HG03520 (cell line): Measurements from ENCODE around the gene TBXAS1.

Experiments used
- ATAC-seq: cut with Tn5 transposase; IDR thresholded peaks from one replicate; pipeline ENCODE4 v1.9.1; 2021; ENCODE audit warnings: mild to moderate bottlenecking, moderate library complexity; ENCODE audit not compliant: unreplicated experiment

Gene TBXAS1

DNA sequence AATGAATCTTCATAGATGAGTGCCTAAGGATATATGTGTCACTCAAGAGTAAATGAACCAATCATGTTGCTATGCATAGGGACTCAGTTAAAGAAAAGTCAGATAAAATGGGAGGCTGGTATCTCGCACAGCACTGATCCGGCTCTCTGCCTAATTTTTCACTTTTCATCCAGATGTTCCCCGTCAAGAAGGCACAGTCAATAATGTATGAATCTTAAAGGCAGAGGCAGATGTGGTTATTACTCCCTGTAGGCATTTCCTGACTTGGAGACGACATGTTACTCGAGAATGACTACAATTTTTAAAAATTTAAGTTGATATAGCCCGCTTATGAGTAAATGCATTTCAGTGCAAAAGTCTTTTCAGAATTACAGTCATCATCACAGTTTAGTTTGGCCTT is 113.6 kb downstream of the TBXAS1 start:
- no peak for ATAC-seq

DNA sequence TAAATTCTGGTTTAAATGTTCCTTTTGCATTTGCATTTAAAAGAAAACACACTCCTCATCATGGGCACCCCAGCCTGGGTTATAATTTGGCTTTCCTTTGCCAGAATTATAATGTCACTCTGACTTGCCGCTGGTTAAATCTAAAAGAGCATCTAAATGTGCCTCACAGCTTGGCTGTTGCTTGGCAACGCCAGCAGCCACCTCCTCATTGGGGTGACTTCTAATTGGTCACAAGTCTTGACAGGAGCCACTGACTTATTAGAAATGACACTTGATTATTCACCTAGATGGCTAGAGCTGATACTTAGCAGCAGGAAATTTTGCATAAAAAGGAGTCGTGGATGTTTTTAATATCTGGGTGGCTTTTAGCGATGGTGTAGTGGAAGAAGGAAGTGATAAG is 114.3 kb downstream of the TBXAS1 start:
- ATAC-seq: no peak

DNA sequence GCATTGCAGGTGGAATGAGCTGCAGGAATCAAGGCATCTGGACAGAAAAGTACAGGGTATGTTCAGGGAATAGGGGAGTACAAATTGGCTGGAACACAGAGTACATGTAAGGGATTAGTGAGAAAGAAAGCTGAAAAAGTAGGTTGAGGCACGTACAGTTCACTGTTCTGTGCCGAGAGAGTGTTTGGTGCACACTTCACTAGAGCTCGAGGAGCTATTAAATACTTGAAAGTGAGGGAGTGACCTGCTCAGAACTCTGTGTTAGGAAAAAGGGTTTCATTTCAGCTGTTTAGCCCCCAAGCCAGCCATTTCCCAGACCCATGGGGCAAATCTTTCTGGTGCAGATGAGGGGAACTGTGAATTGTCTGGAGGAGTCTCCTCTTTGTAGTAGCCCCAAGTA is 115.2 kb downstream of the TBXAS1 start:
- ATAC-seq: no peak

DNA sequence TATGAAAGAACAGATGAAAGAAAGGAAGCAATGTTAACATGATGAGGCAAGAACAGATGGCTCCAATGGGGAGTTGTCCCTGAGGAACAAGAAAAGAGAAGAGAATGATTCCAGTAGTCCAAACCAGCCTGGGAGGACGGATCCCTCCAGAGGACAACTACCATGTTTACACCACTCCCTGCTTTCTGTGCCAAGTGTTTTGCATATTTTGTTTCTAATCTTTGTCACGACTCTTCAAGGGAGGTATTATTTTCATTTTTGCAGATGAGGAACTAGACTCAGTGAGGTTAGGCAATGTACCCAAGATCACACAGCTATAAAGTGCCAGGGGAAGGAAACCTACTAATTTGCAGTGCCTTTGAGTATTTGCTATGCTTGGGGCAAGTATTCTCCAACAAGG is 117.5 kb downstream of the TBXAS1 start:
- no peak for ATAC-seq

DNA sequence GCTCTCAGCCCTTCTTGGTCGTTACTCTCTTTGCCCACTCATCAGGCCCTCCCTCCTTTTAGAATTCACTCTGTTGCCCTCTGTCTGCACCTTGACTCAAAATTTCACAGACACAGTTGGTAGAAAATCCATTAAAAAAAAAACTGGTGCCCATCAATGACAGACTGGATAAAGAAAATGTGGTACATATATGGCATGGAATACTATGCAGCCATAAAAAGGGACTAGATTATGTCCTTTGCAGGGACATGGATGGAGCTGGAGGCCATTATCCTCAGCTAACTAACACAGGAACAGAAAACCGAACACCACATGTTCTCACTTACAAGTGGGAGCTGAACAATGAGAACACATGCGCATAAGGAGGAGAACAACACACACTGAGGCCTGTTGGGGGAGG is 118.0 kb downstream of the TBXAS1 start:
- no peak for ATAC-seq

DNA sequence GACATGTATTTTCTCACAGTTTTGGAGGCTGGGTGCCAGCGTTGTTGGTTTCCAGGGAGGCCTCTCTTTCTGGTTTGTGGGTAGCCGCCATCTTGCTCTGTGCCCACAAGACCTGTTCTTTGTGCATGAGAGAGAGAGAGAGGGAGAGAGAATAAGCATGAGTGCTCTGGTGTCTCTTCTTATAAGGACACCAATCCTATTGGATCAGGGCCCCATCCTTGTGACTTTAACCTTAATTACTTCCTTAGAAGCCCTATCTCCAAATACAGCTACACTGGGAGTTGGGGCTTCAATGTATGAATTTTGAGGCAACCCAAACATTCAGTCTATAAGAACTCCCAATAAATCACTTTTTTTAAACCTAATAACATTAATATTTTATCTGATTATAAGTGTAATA is 119.1 kb downstream of the TBXAS1 start:
- no peak for ATAC-seq

DNA sequence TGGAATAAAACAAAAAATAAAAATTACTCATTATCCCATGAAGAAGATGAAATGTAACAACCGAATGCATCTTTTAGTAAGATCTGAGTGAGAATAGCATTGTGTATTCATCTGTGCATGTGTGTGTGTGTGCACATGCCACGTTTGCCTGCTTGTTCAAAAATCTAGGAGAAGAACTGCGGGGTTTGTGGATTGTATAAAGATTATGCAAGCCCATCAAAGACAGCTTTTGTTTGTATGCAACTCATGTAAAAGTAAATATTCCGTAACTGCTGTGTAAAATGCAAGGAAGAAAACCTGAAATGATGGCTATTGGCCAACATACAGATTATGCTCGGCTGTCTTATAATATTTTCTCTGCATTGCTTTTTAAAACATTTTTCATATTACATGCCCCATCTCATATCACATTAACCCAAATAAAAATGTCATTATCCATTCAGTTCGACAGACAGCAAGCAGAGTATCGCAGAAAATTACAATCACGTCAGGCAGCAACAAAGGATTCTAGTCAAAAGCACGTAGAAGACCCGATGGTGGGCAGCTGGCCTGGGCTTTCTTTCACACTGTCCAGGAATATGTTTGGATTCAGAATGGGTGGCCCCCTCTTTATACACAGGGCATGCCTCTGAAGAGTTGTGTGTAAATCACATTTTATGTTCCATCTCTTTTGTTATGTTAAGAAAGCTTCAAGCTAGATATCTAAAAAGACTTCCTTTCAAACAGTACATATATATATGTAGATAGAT is 119.7 kb downstream of the TBXAS1 start:
- ATAC-seq: no peak

DNA sequence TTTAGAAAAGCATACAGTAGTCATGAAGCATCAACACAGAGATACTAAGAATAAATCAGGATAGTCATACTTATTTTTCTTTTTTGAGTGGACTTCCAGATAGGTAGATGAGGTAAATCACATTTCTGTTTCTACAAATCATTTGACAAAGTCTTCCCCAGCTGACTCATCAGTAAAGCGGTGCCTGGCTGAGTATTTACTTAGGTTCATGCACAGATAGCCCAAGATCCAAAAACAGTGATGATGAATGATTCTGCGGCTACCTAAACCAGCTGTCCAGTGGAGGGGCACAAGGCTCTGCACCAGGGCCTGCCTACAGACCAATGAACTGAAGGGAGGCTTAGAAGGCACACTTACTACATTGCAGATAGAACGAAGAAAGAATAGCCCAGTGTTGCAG is 120.6 kb downstream of the TBXAS1 start:
- ATAC-seq: no peak

DNA sequence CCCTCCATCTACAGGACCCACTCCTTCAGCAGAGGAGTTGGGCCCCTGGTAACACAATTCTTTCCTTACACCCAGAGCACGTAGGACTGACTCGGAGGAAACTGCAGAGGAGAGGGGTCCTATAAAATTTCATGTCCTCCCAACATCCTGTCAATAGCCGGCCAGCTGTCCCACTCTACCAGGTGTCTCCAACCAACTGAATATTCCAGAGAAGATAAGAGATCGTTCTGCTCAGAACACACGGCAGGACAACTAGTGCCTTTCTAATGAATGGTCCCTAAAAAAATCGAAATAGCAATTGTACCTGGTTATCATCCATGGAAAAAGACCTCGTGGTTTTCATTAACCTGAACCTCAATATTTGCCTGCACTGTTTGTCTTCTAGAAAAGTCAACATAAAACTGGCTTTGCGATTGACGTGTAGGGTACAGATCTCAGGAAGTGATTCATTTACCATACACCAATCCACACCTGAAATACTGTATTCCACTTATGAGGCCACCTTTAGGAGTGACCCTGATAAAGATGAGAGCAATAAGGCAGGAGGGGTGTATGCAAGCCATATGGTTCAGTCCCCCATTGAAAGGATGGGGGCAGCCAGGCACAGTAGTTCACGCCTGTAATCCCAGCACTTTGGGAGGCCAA is 121.9 kb downstream of the TBXAS1 start:
- ATAC-seq: no peak

DNA sequence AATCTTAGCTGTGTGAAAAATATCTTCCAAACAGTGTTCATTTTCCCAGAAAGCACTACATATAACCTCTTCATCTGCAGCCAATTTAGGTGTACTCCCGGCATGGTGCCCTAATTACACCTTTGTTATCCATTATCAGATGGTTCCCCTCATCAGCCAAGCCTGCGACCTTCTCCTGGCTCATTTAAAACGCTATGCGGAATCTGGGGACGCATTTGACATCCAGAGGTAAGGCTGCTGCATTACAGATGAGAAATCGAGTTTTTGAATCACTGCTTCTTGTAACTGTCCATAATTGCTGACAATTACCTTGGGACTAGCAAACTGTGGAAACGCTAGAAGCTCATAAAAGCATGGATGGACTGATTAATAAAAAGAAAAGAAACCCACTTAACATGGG is 124.2 kb downstream of the TBXAS1 start:
- no peak for ATAC-seq

DNA sequence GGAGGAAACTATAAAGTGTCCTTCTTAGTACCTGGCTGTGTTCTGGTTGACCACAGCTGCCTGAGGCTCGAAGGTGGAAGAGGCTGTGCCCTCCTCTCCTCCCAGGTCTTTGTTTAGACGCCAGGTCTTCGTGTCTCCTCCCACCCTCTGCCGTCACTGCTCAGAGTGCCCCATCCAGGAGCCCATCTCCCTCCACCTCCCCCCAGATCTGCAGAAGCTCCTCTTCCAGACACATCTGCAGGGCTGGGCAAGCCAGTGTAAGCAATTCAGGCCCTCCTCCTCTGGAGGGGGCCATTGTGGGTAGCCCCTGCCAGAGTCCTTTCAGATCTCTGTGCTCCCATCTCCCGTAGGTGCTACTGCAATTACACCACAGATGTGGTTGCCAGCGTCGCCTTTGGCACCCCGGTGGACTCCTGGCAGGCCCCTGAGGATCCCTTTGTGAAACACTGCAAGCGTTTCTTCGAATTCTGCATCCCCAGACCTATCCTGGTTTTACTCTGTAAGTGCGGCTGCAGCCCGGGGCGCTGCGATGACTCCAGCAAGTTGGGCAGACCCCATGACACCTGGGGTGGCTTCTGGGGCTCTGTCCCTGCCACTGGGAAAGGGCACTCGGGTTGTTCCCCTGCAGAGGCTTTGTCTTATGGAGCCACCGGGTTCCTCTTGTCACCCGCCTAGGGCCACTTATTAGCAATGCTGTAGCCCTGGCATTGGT is 126.2 kb downstream of the TBXAS1 start:
- ATAC-seq: no peak

DNA sequence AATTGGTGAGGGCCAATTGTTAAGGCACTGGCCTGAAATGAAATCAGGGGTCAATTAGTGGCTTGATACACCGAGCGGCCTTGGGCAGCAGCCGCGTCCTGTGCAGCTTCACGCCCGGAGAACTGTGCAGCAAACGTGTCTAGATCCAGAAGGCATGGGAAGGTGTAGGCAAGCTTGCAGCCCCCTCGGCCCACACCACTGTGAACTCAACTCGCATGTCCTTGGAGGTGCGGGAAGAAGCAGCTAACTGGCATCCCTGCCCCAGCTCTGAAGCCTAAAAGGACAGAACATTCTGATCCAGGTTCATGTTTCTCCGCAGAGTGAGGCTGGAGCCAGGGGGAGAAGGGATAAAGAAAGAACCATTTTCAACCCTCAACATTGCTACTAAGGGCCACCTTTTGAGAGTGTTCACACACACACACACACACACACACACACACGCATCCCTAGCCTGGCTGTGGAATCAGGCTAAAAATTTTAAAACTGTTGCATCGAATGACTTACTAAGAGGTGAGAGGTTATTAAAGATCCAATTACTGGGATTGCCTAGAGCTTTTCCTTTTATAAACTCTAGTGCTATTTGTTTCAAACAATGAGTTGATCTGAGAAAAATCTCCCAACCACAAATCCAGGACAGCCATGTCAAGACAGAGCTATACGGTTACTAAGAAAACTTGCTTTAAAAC is 129.7 kb downstream of the TBXAS1 start:
- ATAC-seq: no peak

DNA sequence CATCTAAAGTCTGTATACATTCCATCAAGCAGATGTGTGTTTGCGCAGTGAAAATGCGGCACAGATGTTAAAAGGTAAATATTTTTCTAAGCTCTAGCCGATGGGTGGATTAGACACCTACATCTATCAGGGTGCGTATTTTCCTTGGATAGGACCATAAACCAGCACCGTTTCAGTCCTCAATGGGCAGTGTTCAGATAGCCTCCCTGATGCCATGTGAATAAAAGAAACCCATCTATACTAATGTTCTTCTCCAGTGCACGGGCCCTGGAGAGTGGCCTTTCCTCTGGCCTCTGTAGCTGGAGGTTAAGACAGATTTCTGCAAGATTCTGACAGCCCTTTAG is 130.2 kb downstream of the TBXAS1 start:
- no peak for ATAC-seq

DNA sequence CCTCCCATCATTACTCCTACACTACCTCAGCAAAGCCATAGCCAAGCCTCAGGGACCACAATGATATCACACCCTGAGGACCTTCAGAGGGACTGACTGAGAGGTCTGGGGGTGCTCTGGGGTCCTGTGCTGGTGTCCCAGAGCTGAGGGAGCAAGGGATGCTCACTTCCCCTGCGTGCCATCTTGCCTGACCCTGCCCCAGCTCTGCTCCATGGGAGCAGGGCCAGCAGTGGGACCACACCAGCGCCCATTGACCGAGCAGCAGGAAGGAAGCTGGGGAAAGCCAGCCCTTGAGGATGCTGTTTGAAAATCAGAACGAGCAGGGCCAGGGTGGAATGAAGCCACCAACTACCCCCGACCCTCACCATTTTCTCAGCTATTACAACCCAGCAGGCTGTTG is 130.7 kb downstream of the TBXAS1 start:
- ATAC-seq: no peak

DNA sequence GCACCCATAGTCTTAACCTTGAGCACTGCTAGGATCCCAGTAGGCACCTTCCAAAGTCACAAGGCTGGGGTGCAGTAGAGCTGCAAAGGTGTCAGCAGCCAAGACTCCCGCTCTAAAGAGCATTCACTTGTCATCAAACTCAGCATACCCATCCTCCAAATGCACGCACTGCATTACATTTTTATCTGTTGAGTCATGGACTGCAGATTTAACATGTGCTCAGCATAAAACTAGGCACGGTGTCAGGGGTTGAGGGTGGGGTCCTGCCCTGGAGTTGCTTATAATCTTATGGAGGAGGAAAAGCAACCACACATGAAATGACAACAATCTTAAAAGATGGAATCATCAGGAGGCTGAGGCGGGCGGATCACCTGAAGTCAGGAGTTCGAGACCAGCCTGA is 131.1 kb downstream of the TBXAS1 start:
- no peak for ATAC-seq

DNA sequence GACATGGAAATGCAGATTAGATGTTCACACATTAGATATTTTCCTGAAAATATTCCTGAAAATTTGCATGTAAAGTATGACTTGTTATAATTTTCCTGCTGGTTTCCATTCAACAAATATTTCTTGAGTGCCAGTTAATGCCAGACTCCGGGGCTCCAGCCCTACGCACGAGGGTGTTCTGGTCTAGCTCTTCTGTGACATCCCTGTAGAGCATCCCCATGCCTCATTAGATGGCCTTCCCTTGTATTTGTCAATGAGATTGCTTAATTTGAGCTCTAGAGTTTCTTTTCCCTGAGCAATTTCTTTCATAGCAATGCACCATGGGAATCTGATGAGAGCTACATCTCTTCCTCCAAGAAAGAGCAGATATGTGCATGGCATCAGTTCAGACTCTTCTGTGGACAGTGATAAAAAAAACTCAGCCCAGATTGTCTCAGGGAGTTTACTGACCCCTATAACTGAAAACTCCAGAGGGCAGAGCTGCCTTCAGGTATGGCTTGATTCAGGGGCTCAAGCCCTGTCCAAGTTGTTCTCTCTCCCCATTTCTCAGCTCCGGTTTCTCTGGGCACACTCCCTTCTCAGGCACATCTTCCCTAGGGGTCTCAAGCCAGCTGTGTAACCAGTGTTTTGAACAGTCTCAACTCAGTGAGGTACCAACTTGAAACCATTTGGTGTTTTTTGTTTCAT is 137.0 kb downstream of the TBXAS1 start:
- ATAC-seq: no peak

DNA sequence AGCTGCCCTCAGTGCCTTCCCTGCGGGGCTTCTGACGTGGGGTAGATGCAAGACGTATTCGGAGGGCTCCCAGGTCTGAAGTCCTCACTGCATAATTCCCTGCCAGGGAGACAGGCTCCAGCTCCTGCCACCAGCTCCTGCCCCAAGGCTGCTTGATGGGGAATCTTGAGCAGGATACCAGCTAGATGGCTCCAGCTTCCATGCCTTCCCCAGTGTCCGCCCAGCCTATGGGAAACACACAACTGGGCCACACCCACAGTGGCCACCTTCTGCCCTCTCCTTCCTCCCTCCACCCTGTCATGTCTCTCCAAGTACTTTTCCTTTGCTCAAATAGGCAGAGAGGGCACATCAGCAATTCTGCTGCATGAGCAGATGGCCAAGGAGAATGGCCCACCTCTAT is 137.9 kb downstream of the TBXAS1 start:
- ATAC-seq: no peak

DNA sequence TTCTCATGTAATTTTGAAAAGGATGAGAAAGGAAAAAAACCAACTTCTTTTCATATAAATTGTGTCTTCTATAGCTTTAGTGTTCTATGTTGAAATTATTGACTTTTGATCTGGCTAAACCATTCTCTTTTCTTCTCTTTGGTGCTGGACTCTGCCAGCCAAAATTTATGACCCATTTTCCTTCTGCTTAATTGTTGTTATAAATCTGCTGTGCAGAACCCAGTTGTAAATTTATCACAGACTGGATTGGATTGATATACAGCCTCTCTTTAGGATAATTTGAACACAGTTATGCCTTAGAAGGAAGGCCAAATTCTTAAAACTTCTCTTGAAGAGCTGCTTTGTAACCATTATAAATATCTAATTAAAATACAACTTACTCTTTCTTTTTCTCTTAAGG is 139.9 kb downstream of the TBXAS1 start:
- no peak for ATAC-seq

DNA sequence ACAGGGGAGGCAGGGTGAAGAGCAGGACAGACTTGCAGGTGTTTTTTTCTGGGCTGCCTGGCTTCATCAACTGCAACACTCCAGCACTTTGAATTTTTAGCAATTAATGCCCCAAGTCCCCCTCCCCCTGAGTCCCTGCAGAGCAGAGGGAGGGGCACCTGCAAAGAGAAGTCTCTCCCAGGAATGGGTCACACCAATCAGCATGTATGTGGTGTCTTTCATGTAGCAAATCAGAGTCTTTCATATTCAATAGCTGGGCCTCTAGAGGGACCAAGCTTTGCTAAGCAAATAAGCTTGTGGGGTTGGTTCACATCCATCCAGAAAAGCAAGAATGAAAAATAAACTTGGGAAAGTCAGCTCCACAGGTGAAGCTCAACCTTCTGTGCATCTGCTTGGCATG is 143.0 kb downstream of the TBXAS1 start:
- ATAC-seq: no peak

DNA sequence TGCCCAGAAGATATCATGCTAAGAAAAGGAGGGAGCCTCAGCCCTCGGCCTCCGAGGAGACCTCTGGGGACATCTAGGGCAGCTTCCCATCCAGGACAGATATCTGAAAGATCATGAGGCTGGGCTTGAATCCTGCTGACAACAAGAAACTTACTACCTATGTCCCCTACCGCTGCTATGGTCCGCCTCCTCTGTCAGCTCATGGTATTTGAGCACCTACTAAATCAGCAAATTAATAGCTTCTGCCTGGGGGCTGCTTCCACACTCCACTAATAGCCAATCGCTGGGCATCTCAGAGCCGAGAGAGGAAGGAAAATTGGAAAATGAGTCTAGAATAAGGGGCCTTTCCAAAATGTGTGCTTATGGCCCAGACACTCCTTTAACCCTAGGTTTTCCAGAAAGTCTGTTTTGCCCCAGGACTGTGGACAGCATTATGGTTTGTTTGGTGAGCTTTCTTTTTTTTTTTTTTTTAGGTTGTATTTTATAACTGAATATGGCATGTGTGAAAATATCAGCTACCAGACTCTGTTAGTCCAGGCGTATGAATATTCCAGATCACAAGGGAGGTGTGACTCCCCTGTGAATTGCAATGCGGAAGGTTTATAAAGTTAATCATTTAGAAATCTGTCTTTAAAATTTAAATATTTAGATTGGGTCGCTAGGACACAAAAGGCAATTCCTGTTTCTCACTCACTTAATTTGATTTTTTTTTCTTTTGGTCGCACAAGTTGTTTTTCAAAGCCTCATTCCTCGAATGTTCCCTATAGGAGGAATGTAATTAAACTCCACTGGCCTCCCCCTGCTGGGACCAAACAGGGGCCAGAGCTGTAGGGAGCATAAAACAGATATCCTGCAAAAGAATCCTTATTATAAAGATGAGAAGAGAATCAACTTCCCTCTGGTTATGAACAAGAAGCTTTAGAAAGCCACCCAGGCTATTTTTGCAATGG is 144.3 kb downstream of the TBXAS1 start:
- ATAC-seq: no peak
